SK-N-SH (cell line): ENCODE results near the gene TRDMT1. TPM values are rescaled to one million over a fixed set of nuclear protein-coding genes. Genes with fewer than 3 reads are reported as not detected.

Experiments used
- CTCF ChIA-PET: fragments of 300-600, 350-600 bp; formaldehyde crosslinking; extraction: SDS; loops from one replicate; lab custom pipeline; 2021; lab: Yijun Ruan, JAX
- POLR2A ChIA-PET: fragments of 350-600 bp; sonication (Branson Sonifier 250); formaldehyde crosslinking; extraction: SDS; loops from one replicate; lab custom pipeline; 2020; ENCODE audit warnings: antibody characterized with exemption, inconsistent platforms; lab: Yijun Ruan, JAX
- DNase-seq: peaks from one replicate; pipeline ENCODE4 v3.0.0; 2012
- H2AFZ ChIP-seq: fragments of 200-600 bp; sonication (generic); 2 replicates; pipeline ENCODE4 v1.8.1; 2016; ENCODE audit warnings: antibody characterized with exemption, mild to moderate bottlenecking, low read depth
- H3F3A ChIP-seq: fragments of 200-600 bp; sonication (generic); replicated peaks from 2 replicates; pipeline ENCODE3; 2016; ENCODE audit warnings: antibody characterized with exemption, mild to moderate bottlenecking; ENCODE audit not compliant: insufficient read depth
- H3K27ac ChIP-seq, 2 experiments: fragments of 200-500 bp in 1 of 2; fragments of 200-600 bp in 1 of 2; sonication (Bioruptor generic) in 1 of 2; sonication (generic), shearing (Covaris generic) in 1 of 2; 2 replicates each; pipeline versions ENCODE4 v1.5.1 to v1.6.1; 2014 to 2016; ENCODE audit warnings: low read depth in 2 of 2, inconsistent platforms in 1 of 2, low read length in 1 of 2, mild to moderate bottlenecking in 1 of 2, mixed read lengths in 1 of 2
- H3K27me3 ChIP-seq: fragments of 200-600 bp; sonication (generic), shearing (Covaris generic); 2 replicates; pipeline ENCODE4 v1.6.1; 2016; ENCODE audit warnings: mixed run types; ENCODE audit not compliant: insufficient read depth
- H3K36me3 ChIP-seq, 2 experiments: fragments of 200-500 bp in 1 of 2; fragments of 200-600 bp in 1 of 2; sonication (Bioruptor generic) in 1 of 2; sonication (generic) in 1 of 2; replicated peaks in 1 of 2; 2 replicates each; pipeline versions ENCODE3 to v1.5.1; 2014 to 2016; ENCODE audit warnings: low read length in 1 of 2, mild to moderate bottlenecking in 1 of 2; ENCODE audit not compliant: insufficient read depth in 2 of 2, control insufficient read depth in 1 of 2
- H3K4me1 ChIP-seq, 2 experiments: fragments of 200-500 bp in 1 of 2; fragments of 200-600 bp in 1 of 2; sonication (Bioruptor generic) in 1 of 2; sonication (generic), shearing (Covaris generic) in 1 of 2; 2 replicates each; pipeline versions ENCODE4 v1.5.1 to v1.6.1; 2014 to 2016; ENCODE audit warnings: low read depth in 1 of 2, low read length in 1 of 2, mixed run types in 1 of 2; ENCODE audit not compliant: insufficient read depth in 2 of 2, control insufficient read depth in 1 of 2
- H3K4me2 ChIP-seq: fragments of 200-600 bp; sonication (generic), shearing (Covaris generic); 2 replicates; pipeline ENCODE4 v1.6.1; 2017; ENCODE audit warnings: mixed run types
- H3K4me3 ChIP-seq, 2 experiments: fragments of 200-500 bp in 1 of 2; fragments of 200-600 bp in 1 of 2; sonication (Bioruptor generic) in 1 of 2; sonication (generic), shearing (Covaris generic) in 1 of 2; 2 replicates each; pipeline versions ENCODE4 v1.5.1 to v1.8.1; 2014 to 2016; ENCODE audit warnings: low read depth in 2 of 2, inconsistent platforms in 1 of 2, low read length in 1 of 2, mild to moderate bottlenecking in 1 of 2, mixed read lengths in 1 of 2, moderate library complexity in 1 of 2
- H3K79me2 ChIP-seq: fragments of 200-600 bp; sonication (generic); 2 replicates; pipeline ENCODE4 v1.8.1; 2017; ENCODE audit warnings: mild to moderate bottlenecking; ENCODE audit not compliant: insufficient read depth
- H3K9ac ChIP-seq: fragments of 200-600 bp; sonication (generic); 2 replicates; pipeline ENCODE4 v1.6.1; 2017; ENCODE audit warnings: mixed run types
- H3K9me2 ChIP-seq: fragments of 200-600 bp; sonication (generic); 2 replicates; pipeline ENCODE4 v1.6.1; 2017; ENCODE audit warnings: mixed run types
- H3K9me3 ChIP-seq: fragments of 200-600 bp; sonication (generic); 2 replicates; pipeline ENCODE4 v1.6.1; 2017; ENCODE audit warnings: mixed run types, mild to moderate bottlenecking, moderate library complexity
- H4K20me1 ChIP-seq: fragments of 200-600 bp; sonication (generic); 2 replicates; pipeline ENCODE4 v1.6.1; 2017; ENCODE audit warnings: mild to moderate bottlenecking, mixed run types; ENCODE audit not compliant: insufficient read depth
- CTCF ChIP-seq: fragments of 200-600 bp; sonication (generic); IDR thresholded peaks from 2 replicates; pipeline ENCODE4 v1.6.1; 2017; ENCODE audit warnings: antibody characterized with exemption, mild to moderate bottlenecking, moderate library complexity
- FOSL2 ChIP-seq: IDR thresholded peaks from 2 replicates; pipeline ENCODE4 v1.4.0; 2012; ENCODE audit warnings: low read depth, mild to moderate bottlenecking, moderate library complexity, borderline replicate concordance
- FOXJ3 ChIP-seq: sonication (generic); formaldehyde crosslinking; IDR thresholded peaks from 2 replicates; pipeline ENCODE4 v1.5.1; 2020; ENCODE audit warnings: mild to moderate bottlenecking, missing genetic modification reagents
- GATA2 ChIP-seq: sonication (generic); formaldehyde crosslinking; IDR thresholded peaks from 2 replicates; pipeline ENCODE4 v1.5.0; 2020; ENCODE audit warnings: mild to moderate bottlenecking, missing genetic modification reagents
- IRF3 ChIP-seq: fragments of 150-350 bp; IDR thresholded peaks from 2 replicates; pipeline ENCODE4 v1.6.1; 2016; ENCODE audit warnings: mild to moderate bottlenecking, low read depth, low read length
- JUND ChIP-seq: IDR thresholded peaks from 2 replicates; pipeline ENCODE4 v1.4.0; 2012
- MEF2A ChIP-seq: IDR thresholded peaks from 2 replicates; pipeline ENCODE4 v1.4.0; 2012; ENCODE audit warnings: low read depth, borderline replicate concordance
- MXI1 ChIP-seq: IDR thresholded peaks from 2 replicates; pipeline ENCODE4 v1.6.1; 2012; ENCODE audit warnings: mild to moderate bottlenecking, low read depth, low read length, improper control_type of control experiment
- POLR2AphosphoS5 ChIP-seq: IDR thresholded peaks from 2 replicates; pipeline ENCODE4 v1.6.1; 2012; ENCODE audit warnings: low read depth, low read length
- RCOR1 ChIP-seq: fragments of 150-350 bp; IDR thresholded peaks from 2 replicates; pipeline ENCODE4 v1.6.1; 2017; ENCODE audit warnings: antibody characterized with exemption, low read length
- RXRA ChIP-seq: IDR thresholded peaks from 2 replicates; pipeline ENCODE4 v1.4.0; 2012; ENCODE audit warnings: low read depth, mild to moderate bottlenecking, borderline replicate concordance
- SMC3 ChIP-seq: IDR thresholded peaks from 2 replicates; pipeline ENCODE4 v1.6.1; 2012; ENCODE audit warnings: low read depth, low read length, improper control_type of control experiment
- TAF1 ChIP-seq: IDR thresholded peaks from 2 replicates; pipeline ENCODE4 v1.6.1; 2012; ENCODE audit warnings: low read depth, mild to moderate bottlenecking, low read length, moderate library complexity, borderline replicate concordance
- YY1 ChIP-seq: IDR thresholded peaks from 2 replicates; pipeline ENCODE4 v1.4.0; 2012; ENCODE audit warnings: low read depth, mild to moderate bottlenecking
- ZBTB33 ChIP-seq: IDR thresholded peaks from 2 replicates; pipeline ENCODE4 v1.4.0; 2012; ENCODE audit warnings: low read depth, borderline replicate concordance
- WGBS: methylation state at CpG from one replicate; pipeline ENCODE4 v1.1.6; 2017; ENCODE audit warnings: low lambda C conversion rate; 5-methylcytosine and 5-hydroxymethylcytosine counted together
- polyA plus RNA-seq, 3 experiments: library from polyadenylated mRNA; depleted of rRNA; stranded (reverse); fragments of >200 nt; gene quantifications; 2 replicates each; pipeline ENCODE4 v1.2.3, GENCODE V29; 2012
- TF ChIP-seq, protein P1 (sequence below): IDR thresholded peaks from 2 replicates; pipeline ENCODE4; 2012

The TRDMT1 gene
- polyA plus RNA-seq, 1 of the 3 experiments (the other 2 are of a cell fraction), result 3.1 TPM

- WGBS, result 81% methylated on average over 4 of the region's 4 CpGs
- POLR2A ChIA-PET, result no interaction called here
- H3K4me1 ChIP-seq, result peaks cover 5 to 35% of the 10 kb centered on the region in 2 experiments
- peaks cover 50% of the 10 kb centered on the region for H3F3A ChIP-seq
- H3K9ac ChIP-seq, result peak overlapping the region; percentile 9; the same call in 1 of the 2 replicates
- no peak overlapping the region for H3K4me2 ChIP-seq
- DNase-seq, result no peak
- peak overlapping the region in 1 of 2 experiments; percentile 100; a peak in 2 of 4 replicates for H3K27ac ChIP-seq
- CTCF ChIA-PET, result interaction anchor here (1.5 to 3.4 kb wide), 2 partner anchors 8 to 11 kb away, joined by 4 to 26 read pairs; no protein-coding TSS in a partner anchor
- H3K9me2 ChIP-seq, result no peaks in the 10 kb centered on the region
- TF ChIP-seq JUND (no peak), FOXJ3 (no peak), IRF3 (no peak), TAF1 (no peak), CTCF (no peak), RXRA (no peak), MXI1 (no peak), YY1 (no peak), GATA2 (CRISPR knock-in tag) (no peak), SMC3 (no peak), POLR2AphosphoS5 (no peak), FOSL2 (no peak), ZBTB33 (no peak), MEF2A (no peak), RCOR1 (no peak)
- TF ChIP-seq, protein P1, sequence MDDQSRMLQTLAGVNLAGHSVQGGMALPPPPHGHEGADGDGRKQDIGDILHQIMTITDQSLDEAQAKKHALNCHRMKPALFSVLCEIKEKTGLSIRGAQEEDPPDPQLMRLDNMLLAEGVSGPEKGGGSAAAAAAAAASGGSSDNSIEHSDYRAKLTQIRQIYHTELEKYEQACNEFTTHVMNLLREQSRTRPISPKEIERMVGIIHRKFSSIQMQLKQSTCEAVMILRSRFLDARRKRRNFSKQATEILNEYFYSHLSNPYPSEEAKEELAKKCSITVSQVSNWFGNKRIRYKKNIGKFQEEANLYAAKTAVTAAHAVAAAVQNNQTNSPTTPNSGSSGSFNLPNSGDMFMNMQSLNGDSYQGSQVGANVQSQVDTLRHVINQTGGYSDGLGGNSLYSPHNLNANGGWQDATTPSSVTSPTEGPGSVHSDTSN, result no peak
- H3K9me3 ChIP-seq, result no peaks in the 10 kb centered on the region
- H3K27me3 ChIP-seq, result no peaks in the 10 kb centered on the region
- no peaks in the 10 kb centered on the region for H4K20me1 ChIP-seq
- H2AFZ ChIP-seq, result no peak overlapping the region
- peaks cover 43% of the 10 kb centered on the region for H3K79me2 ChIP-seq
- no peaks in the 10 kb centered on the region for H3K36me3 ChIP-seq
- no peak overlapping the region for H3K4me3 ChIP-seq
Measured at GRCh38 chr10:17222329-17222728, 20.9 kb upstream of the TRDMT1 start.
